ENCODE results near the gene PNMA8B. TPM values are rescaled to one million over a fixed set of nuclear protein-coding genes. Genes with fewer than 3 reads are reported as not detected.

The PNMA8B gene
- total RNA-seq, 1 experiment from 2014 or later = 0.10 TPM

DNA sequence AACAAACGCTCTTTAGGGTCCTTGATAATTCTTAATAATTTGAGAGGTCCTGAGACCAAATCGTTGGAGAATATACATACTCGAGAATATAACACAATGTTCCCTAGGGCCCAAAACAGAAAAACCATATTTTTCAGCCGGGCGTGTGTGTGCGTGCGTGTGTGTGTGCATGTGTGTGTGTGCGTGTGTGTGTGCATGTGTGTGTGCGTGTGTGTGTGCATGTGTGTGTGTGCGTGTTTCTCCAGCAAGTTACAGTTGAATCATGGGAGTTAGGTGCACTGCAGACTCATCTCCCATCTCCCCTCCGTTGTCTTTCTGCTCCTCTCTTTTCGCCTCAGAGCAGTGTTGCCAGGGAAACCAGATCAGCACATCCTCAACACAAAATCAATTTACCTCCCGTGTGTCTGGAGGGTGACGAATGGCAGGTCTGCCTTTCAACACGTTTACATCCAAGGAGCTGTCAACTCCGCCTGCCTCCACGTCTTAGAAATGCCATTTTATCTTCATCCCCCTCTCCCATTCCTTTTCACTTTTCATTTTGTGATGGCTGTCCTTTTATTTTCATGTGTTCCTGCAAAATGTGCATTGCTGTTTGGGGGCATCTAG is 8.3 kb upstream of the PNMA8B start (continued):
- TF ChIP-seq, protein P1, sequence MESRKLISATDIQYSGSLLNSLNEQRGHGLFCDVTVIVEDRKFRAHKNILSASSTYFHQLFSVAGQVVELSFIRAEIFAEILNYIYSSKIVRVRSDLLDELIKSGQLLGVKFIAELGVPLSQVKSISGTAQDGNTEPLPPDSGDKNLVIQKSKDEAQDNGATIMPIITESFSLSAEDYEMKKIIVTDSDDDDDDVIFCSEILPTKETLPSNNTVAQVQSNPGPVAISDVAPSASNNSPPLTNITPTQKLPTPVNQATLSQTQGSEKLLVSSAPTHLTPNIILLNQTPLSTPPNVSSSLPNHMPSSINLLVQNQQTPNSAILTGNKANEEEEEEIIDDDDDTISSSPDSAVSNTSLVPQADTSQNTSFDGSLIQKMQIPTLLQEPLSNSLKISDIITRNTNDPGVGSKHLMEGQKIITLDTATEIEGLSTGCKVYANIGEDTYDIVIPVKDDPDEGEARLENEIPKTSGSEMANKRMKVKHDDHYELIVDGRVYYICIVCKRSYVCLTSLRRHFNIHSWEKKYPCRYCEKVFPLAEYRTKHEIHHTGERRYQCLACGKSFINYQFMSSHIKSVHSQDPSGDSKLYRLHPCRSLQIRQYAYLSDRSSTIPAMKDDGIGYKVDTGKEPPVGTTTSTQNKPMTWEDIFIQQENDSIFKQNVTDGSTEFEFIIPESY (IDR thresholded peaks at IDR 0.05; ENCODE audit: extremely low read depth, insufficient replicate concordance, low read length) = no peak

DNA sequence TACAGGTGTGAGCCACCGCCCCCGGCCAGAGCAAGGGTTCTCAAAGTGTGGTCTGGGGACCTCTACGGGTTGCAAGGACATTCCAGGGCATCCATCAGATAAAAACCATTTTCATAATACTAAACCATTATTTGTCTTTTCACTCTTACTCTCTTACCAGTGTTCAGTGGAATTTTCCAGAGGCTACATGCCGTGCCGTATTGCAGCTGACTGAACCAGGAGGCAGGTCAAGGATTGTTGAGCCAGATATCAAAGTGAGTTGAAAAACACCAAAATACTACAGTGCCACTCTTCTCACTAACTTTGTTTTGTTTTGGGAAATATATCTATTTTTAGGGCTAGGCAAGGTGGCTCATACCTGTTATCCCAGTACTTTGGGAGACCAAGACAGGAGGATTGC is 7.2 kb upstream of the PNMA8B start:
- intact Hi-C loops (cut with micrococcal nuclease) = no loop called here
- no peaks in the 10 kb centered on the region for H3K9me3 ChIP-seq (ENCODE audit: control insufficient read depth in 1 of 2, insufficient read depth in 1 of 2, low read depth in 1 of 2, low read length in 2 of 2)
- H3K9ac ChIP-seq (ENCODE audit: low read length) = no peak overlapping the region
- H3K4me3 ChIP-seq (replicated peaks in 1 of 2; ENCODE audit: low read depth in 1 of 2, low read length in 2 of 2) = no peak overlapping the region
- no peaks in the 10 kb centered on the region for H3K9me2 ChIP-seq (ENCODE audit: insufficient read depth)
- no peaks in the 10 kb centered on the region for H3K36me3 ChIP-seq (ENCODE audit: control insufficient read depth in 1 of 2, insufficient read depth in 2 of 2, low read length in 2 of 2)
- no peak for TF ChIP-seq SIN3A (IDR thresholded peaks at IDR 0.05; ENCODE audit: low read depth)
- TF ChIP-seq YY1 (IDR thresholded peaks at IDR 0.05; ENCODE audit: extremely low read depth, insufficient replicate concordance, low read depth, low read length) = no peak
- TF ChIP-seq, protein P2, sequence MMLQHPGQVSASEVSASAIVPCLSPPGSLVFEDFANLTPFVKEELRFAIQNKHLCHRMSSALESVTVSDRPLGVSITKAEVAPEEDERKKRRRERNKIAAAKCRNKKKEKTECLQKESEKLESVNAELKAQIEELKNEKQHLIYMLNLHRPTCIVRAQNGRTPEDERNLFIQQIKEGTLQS (IDR thresholded peaks at IDR 0.05) = no peak
- no peak for TF ChIP-seq SP1 (IDR thresholded peaks at IDR 0.05; ENCODE audit: low read depth)
- no peak for TF ChIP-seq SRF (IDR thresholded peaks at IDR 0.05; ENCODE audit: low read depth)
- no peak for TF ChIP-seq EZH2phosphoT487 (IDR thresholded peaks at IDR 0.05; ENCODE audit: borderline replicate concordance)
- no peak for TF ChIP-seq EZH2 (IDR thresholded peaks at IDR 0.05)
- TF ChIP-seq CBX3 (IDR thresholded peaks at IDR 0.05; ENCODE audit: low read depth) = no peak
- TF ChIP-seq CEBPB (IDR thresholded peaks at IDR 0.05; ENCODE audit: low read depth) = no peak
- TF ChIP-seq ZNF274 (IDR thresholded peaks at IDR 0.05; ENCODE audit: low read depth, low read length) = no peak
- TF ChIP-seq, protein P1 (IDR thresholded peaks at IDR 0.05; ENCODE audit: extremely low read depth, insufficient replicate concordance, low read length) = no peak
- TF ChIP-seq JUND (IDR thresholded peaks at IDR 0.05) = no peak
- TF ChIP-seq FOSL1 (IDR thresholded peaks at IDR 0.05; ENCODE audit: low read depth) = no peak
- TF ChIP-seq, protein P3, sequence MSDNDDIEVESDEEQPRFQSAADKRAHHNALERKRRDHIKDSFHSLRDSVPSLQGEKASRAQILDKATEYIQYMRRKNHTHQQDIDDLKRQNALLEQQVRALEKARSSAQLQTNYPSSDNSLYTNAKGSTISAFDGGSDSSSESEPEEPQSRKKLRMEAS (IDR thresholded peaks at IDR 0.05) = no peak
- no peak for TF ChIP-seq EGR1 (IDR thresholded peaks at IDR 0.05; ENCODE audit: low read depth)
- TF ChIP-seq, protein P4, sequence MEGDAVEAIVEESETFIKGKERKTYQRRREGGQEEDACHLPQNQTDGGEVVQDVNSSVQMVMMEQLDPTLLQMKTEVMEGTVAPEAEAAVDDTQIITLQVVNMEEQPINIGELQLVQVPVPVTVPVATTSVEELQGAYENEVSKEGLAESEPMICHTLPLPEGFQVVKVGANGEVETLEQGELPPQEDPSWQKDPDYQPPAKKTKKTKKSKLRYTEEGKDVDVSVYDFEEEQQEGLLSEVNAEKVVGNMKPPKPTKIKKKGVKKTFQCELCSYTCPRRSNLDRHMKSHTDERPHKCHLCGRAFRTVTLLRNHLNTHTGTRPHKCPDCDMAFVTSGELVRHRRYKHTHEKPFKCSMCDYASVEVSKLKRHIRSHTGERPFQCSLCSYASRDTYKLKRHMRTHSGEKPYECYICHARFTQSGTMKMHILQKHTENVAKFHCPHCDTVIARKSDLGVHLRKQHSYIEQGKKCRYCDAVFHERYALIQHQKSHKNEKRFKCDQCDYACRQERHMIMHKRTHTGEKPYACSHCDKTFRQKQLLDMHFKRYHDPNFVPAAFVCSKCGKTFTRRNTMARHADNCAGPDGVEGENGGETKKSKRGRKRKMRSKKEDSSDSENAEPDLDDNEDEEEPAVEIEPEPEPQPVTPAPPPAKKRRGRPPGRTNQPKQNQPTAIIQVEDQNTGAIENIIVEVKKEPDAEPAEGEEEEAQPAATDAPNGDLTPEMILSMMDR (IDR thresholded peaks at IDR 0.05 in 2 of 3, conservative IDR thresholded peaks at IDR 0.05 in 1 of 3; ENCODE audit: borderline replicate concordance in 1 of 3, insufficient read depth in 1 of 3, low read depth in 2 of 3, low read length in 2 of 3) = no peak
- TF ChIP-seq POLR2A (IDR thresholded peaks at IDR 0.05; ENCODE audit: borderline replicate concordance, extremely low read depth, insufficient read depth, insufficient read length) = no peak
- H4K20me1 ChIP-seq (ENCODE audit: insufficient read depth) = no peaks in the 10 kb centered on the region
- ChIA-PET CTCF (no interaction called here), RAD21 (ENCODE audit: low non-redundant PET in 1 of 2, low total read pairs in 2 of 2, uncharacterized antibody in 2 of 2, unreplicated experiment in 2 of 2) (no interaction called here), POLR2A (no interaction called here)
- H3K4me2 ChIP-seq (ENCODE audit: low read length) = no peak overlapping the region
- no peak for DNase-seq (ENCODE audit: low read depth, low spot score)
- no peaks in the 10 kb centered on the region for H3K79me2 ChIP-seq (ENCODE audit: insufficient read depth, low read length)
- H2AFZ ChIP-seq (ENCODE audit: low read depth, low read length, poor library complexity, severe bottlenecking) = no peak overlapping the region
- BruUV-seq (replicated peaks) = no TSS peak
- no peak overlapping the region for H3K27ac ChIP-seq (ENCODE audit: low read depth, low read length)
- no peak for ATAC-seq
- H3K4me1 ChIP-seq (ENCODE audit: control insufficient read depth in 1 of 2, insufficient read depth in 2 of 2, low read length in 2 of 2) = peaks cover 0 to 7% of the 10 kb centered on the region in 2 experiments; a peak in 3 of 4 replicates
- H3K27me3 ChIP-seq (ENCODE audit: insufficient read depth, low read length) = no peaks in the 10 kb centered on the region
